Stomach (tissue), 4 donors: Measurements from ENCODE around the gene KIAA1217.

ENCODE experiments used
- CTCF ChIP-seq, 7 experiments: fragments of 450-650 bp in 4 of 7; fragments of 200-600 bp in 3 of 7; sonication (generic) in 3 of 7; IDR thresholded peaks; one replicate each; pipeline ENCODE4 v1.5.1; 2016 to 2019; ENCODE audit warnings: antibody characterized with exemption in 7 of 7, control low read depth in 2 of 7, mild to moderate bottlenecking in 1 of 7
- EP300 ChIP-seq: sonication (generic); formaldehyde crosslinking; IDR thresholded peaks from one replicate; pipeline ENCODE4 v1.6.1; 2017; ENCODE audit warnings: antibody characterized with exemption
- POLR2A ChIP-seq, 4 donors: fragments of 450-650 bp; IDR thresholded peaks; one replicate each; pipeline ENCODE4 v1.6.1; 2016; ENCODE audit warnings: antibody characterized with exemption in 4 of 4, control low read depth in 2 of 4, mild to moderate bottlenecking in 1 of 4, moderate library complexity in 1 of 4
- POLR2AphosphoS5 ChIP-seq, 3 donors: sonication (generic); formaldehyde crosslinking; IDR thresholded peaks; one replicate each; pipeline ENCODE4 v1.6.1; 2016; ENCODE audit warnings: antibody characterized with exemption in 3 of 3

DNA sequence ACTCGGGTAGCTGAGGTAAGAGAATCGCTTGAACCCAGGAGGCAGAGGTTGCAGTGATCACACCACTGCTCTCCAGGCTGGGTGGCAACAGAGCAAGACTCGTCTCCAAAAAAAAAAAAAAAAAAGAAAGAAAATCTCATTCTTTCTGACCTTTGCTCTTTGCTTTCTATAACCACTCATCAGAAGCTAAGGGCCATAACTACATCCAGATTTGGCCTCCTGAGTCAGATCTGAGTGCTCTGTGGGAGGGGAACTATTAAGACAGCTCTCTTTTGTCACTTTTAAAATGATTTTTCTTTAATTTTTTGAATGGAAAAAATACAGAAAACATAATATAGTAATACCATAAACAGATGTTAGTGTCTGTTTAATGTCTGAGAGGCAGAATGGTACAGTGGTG is 210.1 kb downstream of the KIAA1217 start:
- no peak for TF ChIP-seq CTCF (IDR thresholded peaks at IDR 0.05)
- TF ChIP-seq POLR2A (IDR thresholded peaks at IDR 0.05), result no peak
- no peak for TF ChIP-seq POLR2AphosphoS5 (IDR thresholded peaks at IDR 0.05)
- TF ChIP-seq EP300, result no peak
